ENCODE results near the gene STK4. TPM values are rescaled to one million over a fixed set of nuclear protein-coding genes. Genes with fewer than 3 reads are reported as not detected.

STK4 gene
- total and polyA plus RNA-seq, 2 of the 4 experiments (the other 2 are of a cell fraction) = 10.2 to 22.2 TPM

GRCh38 chr20:44973053-44973452 lies 6.7 kb downstream of the STK4 start:
- Histone ChIP-seq H2BK120ac (ENCODE audit: low read depth, low read length) (no peak overlapping the region), H3K23ac (ENCODE audit: low read depth, low read length) (no peak overlapping the region), H2BK5ac (ENCODE audit: low read depth, low read length, poor library complexity, severe bottlenecking) (no peak overlapping the region), H2BK20ac (ENCODE audit: low read depth, low read length) (no peak overlapping the region), H3K18ac (ENCODE audit: low read depth, low read length) (no peak overlapping the region), H4K20me1 (ENCODE audit: insufficient read depth, low read length) (no peaks in the 10 kb centered on the region; the same call in 1 of the 2 replicates), H2AFZ (replicated peaks; ENCODE audit: low read length, poor library complexity) (no peak overlapping the region), H2AK9ac (replicated peaks; ENCODE audit: low read depth, low read length, poor library complexity) (no peak overlapping the region), H3K9ac (ENCODE audit: low read depth, low read length) (no peak overlapping the region), H3K9me1 (ENCODE audit: insufficient read depth, low read length) (peaks cover 5% of the 10 kb centered on the region), H3K36me3 (ENCODE audit: control insufficient read depth, insufficient read depth, low read length) (peaks cover 19% of the 10 kb centered on the region), H3K4me3 (ENCODE audit: insufficient read depth, low read depth, low read length) (no peak overlapping the region), H3K27ac (ENCODE audit: insufficient read depth, low read length) (no peak overlapping the region), H3K4me2 (ENCODE audit: low read depth, low read length) (no peak overlapping the region), H3K56ac (ENCODE audit: extremely low read depth, insufficient read depth, low read length) (no peak overlapping the region), H3K14ac (replicated peaks; ENCODE audit: low read depth, low read length) (no peak overlapping the region), H3K4ac (ENCODE audit: low read depth, low read length) (no peak overlapping the region), H4K8ac (ENCODE audit: low read depth in 2 of 2, low read length in 2 of 2) (no peak overlapping the region), H3K79me1 (ENCODE audit: low read depth in 1 of 2, low read length in 2 of 2) (peaks cover 14 to 33% of the 10 kb centered on the region in 2 experiments), H2BK15ac (ENCODE audit: low read depth, low read length) (no peak overlapping the region), H2AK5ac (ENCODE audit: low read depth, low read length) (no peak overlapping the region), H4K91ac (ENCODE audit: insufficient read depth, low read depth, low read length) (no peak overlapping the region), H3K9me3 (ENCODE audit: control insufficient read depth, insufficient read depth, low read length) (no peaks in the 10 kb centered on the region), H3K27me3 (ENCODE audit: control insufficient read depth, insufficient read depth, low read length) (no peaks in the 10 kb centered on the region), H3K4me1 (ENCODE audit: control insufficient read depth, insufficient read depth, low read length) (no peaks in the 10 kb centered on the region), H4K5ac (ENCODE audit: low read depth, low read length) (no peak overlapping the region)
- in situ Hi-C loops (cut with MboI; ENCODE audit: low sequenced_read_pairs) = no loop called here
- ChIA-PET CTCF (no interaction called here), POLR2A (ENCODE audit: unreplicated experiment) (no interaction called here)
- DNase-seq = no peak
- BruUV-seq (replicated peaks) = no TSS peak
- no peak for ATAC-seq (ENCODE audit: low read depth)
- dilution Hi-C loops (cut with HindIII; ENCODE audit: low sequenced_read_pairs, unreplicated experiment) = no loop called here
- intact Hi-C loops (cut with micrococcal nuclease) = no loop called here
- TF ChIP-seq CEBPB (IDR thresholded peaks at IDR 0.05; ENCODE audit: low read depth, low read length) (no peak), MAZ (IDR thresholded peaks at IDR 0.05; ENCODE audit: borderline replicate concordance, low read depth, low read length) (no peak), RFX5 (IDR thresholded peaks at IDR 0.05; ENCODE audit: low read depth, low read length) (no peak)
- no CpG with 5 or more reads among the region's 2 CpGs for WGBS, 2 experiments (ENCODE audit: extremely low coverage in 2 of 2, insufficient read length in 1 of 2)
